Neuronal stem cell (in vitro differentiated cells): ENCODE results near the gene ARHGAP25.

Experiments used
- DNase-seq: peaks from one replicate; pipeline ENCODE4 v3.0.0-alpha.2; 2013; ENCODE audit warnings: low spot score
- H2AFZ ChIP-seq: one replicate; pipeline ENCODE4 v1.6.1; 2013; ENCODE audit warnings: mild to moderate bottlenecking, low read length, inconsistent platforms
- H2AK5ac ChIP-seq: 2 replicates; pipeline ENCODE4 v1.6.1; 2013; ENCODE audit warnings: low read depth, mild to moderate bottlenecking, inconsistent platforms, low read length, moderate library complexity, mixed read lengths
- H2BK120ac ChIP-seq: 2 replicates; pipeline ENCODE4 v1.6.1; 2013; ENCODE audit warnings: low read depth, mild to moderate bottlenecking, inconsistent platforms, low read length, moderate library complexity, mixed read lengths
- H2BK12ac ChIP-seq: one replicate; pipeline ENCODE4 v1.6.1; 2013; ENCODE audit warnings: low read length, inconsistent platforms
- H2BK15ac ChIP-seq: 2 replicates; pipeline ENCODE4 v1.6.1; 2013; ENCODE audit warnings: mild to moderate bottlenecking, low read length, inconsistent platforms, mixed read lengths
- H2BK5ac ChIP-seq: one replicate; pipeline ENCODE4 v1.6.1; 2013; ENCODE audit warnings: inconsistent platforms, mild to moderate bottlenecking, low read length, moderate library complexity
- H3K14ac ChIP-seq: one replicate; pipeline ENCODE4 v1.6.1; 2013; ENCODE audit warnings: low read length, inconsistent platforms
- H3K18ac ChIP-seq: 2 replicates; pipeline ENCODE4 v1.6.1; 2013; ENCODE audit warnings: low read length, inconsistent platforms
- H3K23ac ChIP-seq: 2 replicates; pipeline ENCODE4 v1.6.1; 2013; ENCODE audit warnings: low read depth, mild to moderate bottlenecking, mixed read lengths, low read length, inconsistent platforms; ENCODE audit not compliant: poor library complexity
- H3K27ac ChIP-seq: replicated peaks from 3 replicates; pipeline ENCODE4 v1.5.1; 2013; ENCODE audit warnings: low read length, inconsistent platforms
- H3K27me3 ChIP-seq, 3 experiments: 2 replicates each; pipeline ENCODE4 v1.6.1; 2013; ENCODE audit warnings: low read length in 3 of 3, mild to moderate bottlenecking in 2 of 3, inconsistent platforms in 1 of 3, low read depth in 1 of 3, mixed read lengths in 1 of 3, moderate library complexity in 1 of 3; ENCODE audit not compliant: control insufficient read depth in 3 of 3, insufficient read depth in 3 of 3
- H3K36me3 ChIP-seq, 2 donors: replicated peaks in 1 of 2; 2 replicates each; pipeline ENCODE4 v1.6.1; 2013; ENCODE audit warnings: low read length in 2 of 2; ENCODE audit not compliant: control insufficient read depth in 2 of 2, insufficient read depth in 2 of 2
- H3K4ac ChIP-seq: 2 replicates; pipeline ENCODE4 v1.6.1; 2013; ENCODE audit warnings: inconsistent platforms, mild to moderate bottlenecking, low read length, moderate library complexity
- H3K4me1 ChIP-seq, 2 donors: 1 replicate in 1 of 2; 2 replicates in 1 of 2; pipeline ENCODE4 v1.6.1; 2013; ENCODE audit warnings: low read length in 2 of 2, low read depth in 1 of 2; ENCODE audit not compliant: control insufficient read depth in 2 of 2, insufficient read depth in 1 of 2
- H3K4me2 ChIP-seq: one replicate; pipeline ENCODE4 v1.6.1; 2013; ENCODE audit warnings: mild to moderate bottlenecking, low read length, inconsistent platforms; ENCODE audit not compliant: insufficient read depth, poor library complexity, severe bottlenecking
- H3K4me3 ChIP-seq, 2 donors: 2 replicates each; pipeline ENCODE4 v1.5.1; 2013; ENCODE audit warnings: low read length in 2 of 2, mild to moderate bottlenecking in 2 of 2, inconsistent platforms in 1 of 2, moderate library complexity in 1 of 2
- H3K79me1 ChIP-seq: one replicate; pipeline ENCODE4 v1.6.1; 2013; ENCODE audit warnings: low read depth, mild to moderate bottlenecking, inconsistent platforms, low read length, moderate library complexity
- H3K9ac ChIP-seq: one replicate; pipeline ENCODE4 v1.6.1; 2013; ENCODE audit warnings: mild to moderate bottlenecking, low read depth, low read length, inconsistent platforms; ENCODE audit not compliant: poor library complexity
- H3K9me3 ChIP-seq, 2 donors: replicated peaks in 1 of 2; 2 replicates each; pipeline versions ENCODE3 to v1.6.1; 2013; ENCODE audit warnings: low read length in 2 of 2, mild to moderate bottlenecking in 2 of 2, inconsistent platforms in 1 of 2, low read depth in 1 of 2, mixed read lengths in 1 of 2, moderate library complexity in 1 of 2; ENCODE audit not compliant: control insufficient read depth in 2 of 2, insufficient read depth in 1 of 2
- H4K8ac ChIP-seq: one replicate; pipeline ENCODE4 v1.6.1; 2013; ENCODE audit warnings: low read depth, mild to moderate bottlenecking, inconsistent platforms, low read length, moderate library complexity
- H4K91ac ChIP-seq: one replicate; pipeline ENCODE4 v1.6.1; 2013; ENCODE audit warnings: low read length, low read depth, mild to moderate bottlenecking, inconsistent platforms; ENCODE audit not compliant: poor library complexity
- WGBS, 2 donors: extraction: QIAGEN DNeasy Blood & Tissue Kit; methylation state at CpG; one replicate each; pipeline ENCODE4 v1.1.7; 2013; ENCODE audit warnings: missing lambda C conversion rate in 2 of 2, mixed read lengths in 1 of 2; ENCODE audit not compliant: insufficient read length in 2 of 2, insufficient replicate concordance in 1 of 2; ENCODE audit errors: extremely low coverage in 2 of 2; 5-methylcytosine and 5-hydroxymethylcytosine counted together

ARHGAP25 gene

DNA sequence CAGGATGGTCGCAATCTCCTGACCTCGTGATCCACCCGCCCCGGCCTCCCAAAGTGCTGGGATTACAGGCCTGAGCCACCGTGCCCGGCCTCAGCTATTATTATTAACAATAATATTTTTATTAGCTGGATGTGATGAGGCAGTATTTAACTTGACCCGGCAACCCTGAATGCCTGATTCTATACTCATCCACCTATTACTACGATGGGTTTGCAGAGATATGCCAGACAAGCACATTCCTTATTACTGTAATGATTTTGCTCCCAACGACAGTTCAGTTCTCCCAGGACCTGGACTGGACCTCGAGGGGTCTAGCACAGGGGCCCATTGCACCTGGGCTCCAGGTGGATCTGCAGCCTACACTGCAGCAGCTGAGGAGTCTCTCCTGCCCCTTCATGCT is 104.0 kb downstream of the ARHGAP25 start:
- Histone ChIP-seq H3K14ac (no peak overlapping the region), H3K9me3 (peaks cover 0 to 1% of the 10 kb centered on the region in 2 donors), H3K4me3 (peak overlapping the region in 1 of 2 donors; percentile 55), H3K18ac (peak overlapping the region; percentile 86), H2AFZ (no peak overlapping the region), H3K4me2 (no peak overlapping the region), H3K4ac (no peak overlapping the region), H3K36me3 (no peaks in the 10 kb centered on the region), H2BK15ac (no peak overlapping the region), H3K9ac (no peak overlapping the region), H4K91ac (no peak overlapping the region), H2BK120ac (no peak overlapping the region), H3K79me1 (no peaks in the 10 kb centered on the region), H3K4me1 (no peaks in the 10 kb centered on the region), H3K27me3 (no peaks in the 10 kb centered on the region), H2BK12ac (no peak overlapping the region), H2BK5ac (no peak overlapping the region), H4K8ac (no peak overlapping the region), H3K23ac (no peak overlapping the region), H2AK5ac (no peak overlapping the region), H3K27ac (no peak overlapping the region)
- DNase-seq, result no peak
- no CpG with 5 or more reads among the region's 10 CpGs for WGBS, 2 donors

DNA sequence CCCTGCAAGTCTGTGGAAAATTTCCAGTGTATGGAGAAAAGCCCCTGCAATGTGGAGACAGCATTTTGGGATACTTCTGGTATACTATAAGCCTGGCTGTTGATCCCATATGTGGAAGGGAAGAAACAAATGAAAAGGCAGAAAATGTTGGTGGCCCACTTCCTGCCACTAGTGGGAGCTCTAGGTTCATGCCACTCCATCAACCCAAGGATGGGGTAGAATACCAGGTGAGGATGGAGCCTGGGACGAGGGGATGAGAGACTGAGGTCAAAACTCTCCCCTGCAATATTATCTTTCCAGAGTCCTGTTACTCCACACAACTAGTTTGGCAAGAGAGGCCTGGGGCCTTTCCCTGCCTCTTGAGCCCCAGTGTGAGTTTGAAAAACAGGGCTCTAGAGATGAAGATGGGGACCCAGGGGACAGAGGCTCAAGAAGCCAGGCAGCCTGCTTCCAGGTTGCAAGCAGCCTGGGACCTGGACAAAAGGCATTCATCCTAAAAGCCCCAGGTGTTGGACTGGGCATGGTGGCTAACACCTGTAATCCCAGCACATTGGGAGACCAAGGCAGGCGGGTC is 104.7 kb downstream of the ARHGAP25 start:
- no peak for DNase-seq
- H3K4ac ChIP-seq, result no peak overlapping the region

GRCh38 chr2:68845043-68845442 is 110.4 kb downstream of the ARHGAP25 start:
- Histone ChIP-seq H2AFZ (no peak overlapping the region), H3K27me3 (no peaks in the 10 kb centered on the region), H3K4me2 (no peak overlapping the region), H3K18ac (no peak overlapping the region), H2AK5ac (no peak overlapping the region), H2BK15ac (no peak overlapping the region), H2BK12ac (no peak overlapping the region), H3K27ac (no peak overlapping the region), H2BK5ac (no peak overlapping the region), H3K23ac (no peak overlapping the region), H3K4me1 (no peaks in the 10 kb centered on the region), H3K9ac (no peak overlapping the region), H2BK120ac (no peak overlapping the region), H3K79me1 (no peaks in the 10 kb centered on the region), H3K4me3 (no peak overlapping the region), H4K8ac (no peak overlapping the region), H4K91ac (no peak overlapping the region), H3K4ac (no peak overlapping the region), H3K14ac (no peak overlapping the region), H3K9me3 (no peaks in the 10 kb centered on the region), H3K36me3 (no peaks in the 10 kb centered on the region)
- no peak for DNase-seq
- no CpG with 5 or more reads among the region's 2 CpGs for WGBS, 2 donors

More for the DNA sequence above, 104.7 kb downstream of the ARHGAP25 start:
- Histone ChIP-seq H4K8ac (no peak overlapping the region), H2BK12ac (no peak overlapping the region), H2BK15ac (no peak overlapping the region), H3K14ac (no peak overlapping the region), H3K9ac (no peak overlapping the region), H3K4me2 (no peak overlapping the region), H2AK5ac (no peak overlapping the region), H3K27me3 (no peaks in the 10 kb centered on the region), H3K36me3 (no peaks in the 10 kb centered on the region), H2AFZ (no peak overlapping the region), H3K9me3 (peaks cover 0 to 1% of the 10 kb centered on the region in 2 donors), H3K23ac (no peak overlapping the region), H3K79me1 (no peaks in the 10 kb centered on the region), H3K4me1 (no peaks in the 10 kb centered on the region), H3K18ac (no peak overlapping the region), H4K91ac (no peak overlapping the region), H3K4me3 (no peak overlapping the region), H2BK120ac (no peak overlapping the region), H3K27ac (no peak overlapping the region), H2BK5ac (no peak overlapping the region)
- WGBS, 2 donors, result no CpG with 5 or more reads among the region's 2 CpGs

DNA sequence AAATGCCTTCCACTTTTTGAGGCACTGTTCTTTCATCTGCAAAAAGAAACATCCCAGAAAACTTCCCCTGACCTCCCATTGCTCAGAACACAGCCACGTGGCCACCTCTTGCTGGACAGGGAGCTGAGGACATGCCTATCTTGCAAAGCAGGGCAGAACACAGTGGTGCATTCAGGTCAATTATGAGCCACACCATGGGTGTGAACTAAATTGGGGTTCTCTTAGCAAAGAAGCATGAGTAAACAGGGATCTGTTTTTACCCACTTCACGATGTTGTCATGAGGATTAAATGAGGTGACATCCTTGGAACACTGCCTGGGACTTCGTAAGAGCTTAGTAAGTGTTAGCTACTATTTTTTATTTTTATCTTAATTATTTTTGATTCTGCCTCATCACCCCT is 111.5 kb downstream of the ARHGAP25 start:
- Histone ChIP-seq H2AK5ac (no peak overlapping the region), H3K36me3 (no peaks in the 10 kb centered on the region), H3K4me1 (no peaks in the 10 kb centered on the region), H3K9ac (no peak overlapping the region), H2AFZ (no peak overlapping the region), H4K8ac (no peak overlapping the region), H4K91ac (no peak overlapping the region), H3K4me3 (no peak overlapping the region), H2BK12ac (no peak overlapping the region), H3K27ac (no peak overlapping the region), H3K4me2 (no peak overlapping the region), H3K79me1 (no peaks in the 10 kb centered on the region), H3K4ac (no peak overlapping the region), H3K27me3 (no peaks in the 10 kb centered on the region), H2BK5ac (no peak overlapping the region), H2BK15ac (no peak overlapping the region), H3K9me3 (no peaks in the 10 kb centered on the region), H3K14ac (no peak overlapping the region), H3K18ac (no peak overlapping the region), H2BK120ac (no peak overlapping the region), H3K23ac (no peak overlapping the region)
- WGBS, 2 donors, result no CpG with 5 or more reads among the region's 3 CpGs
- DNase-seq, result no peak
